ENCODE data around the gene RSPH4A. TPM values are rescaled to one million over a fixed set of nuclear protein-coding genes. Genes with fewer than 3 reads are reported as not detected.
"Not testable (repeated sequence)": the region's sequence is repeated elsewhere in the genome, so short reads cannot be mapped to it uniquely, and the experiment has no call there.

The RSPH4A gene
- total RNA-seq, 3 donors from 2014 or later (not counting 1 experiment from before 2014, with no cell fraction given) = 0.64 to 1.0 (median 0.95) TPM

DNA sequence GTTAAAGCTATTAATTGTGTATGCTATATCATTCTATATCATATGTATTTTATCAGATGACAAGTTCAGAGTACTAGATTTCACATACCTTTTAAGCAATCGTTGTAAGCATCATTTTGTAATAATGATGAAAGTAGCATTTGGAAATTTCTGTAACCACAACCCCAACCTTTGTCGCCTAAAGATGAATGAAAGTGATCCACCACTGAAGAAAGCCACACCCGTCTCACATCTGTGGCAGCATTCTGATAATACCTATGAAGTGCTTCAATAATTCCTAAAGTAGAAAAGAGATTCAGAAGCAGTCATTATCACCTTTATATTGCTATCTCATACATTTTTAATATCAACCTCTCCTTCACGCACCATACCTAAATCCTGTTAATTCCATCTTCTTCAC is 35.6 kb downstream of the RSPH4A start:
- H3K27me3 Mint-ChIP-seq (ENCODE audit: low read depth in 2 of 2) = no peaks in the 10 kb centered on the region
- peak overlapping the region in 1 of 2 donors; percentile 5 for H3K27ac Mint-ChIP-seq

DNA sequence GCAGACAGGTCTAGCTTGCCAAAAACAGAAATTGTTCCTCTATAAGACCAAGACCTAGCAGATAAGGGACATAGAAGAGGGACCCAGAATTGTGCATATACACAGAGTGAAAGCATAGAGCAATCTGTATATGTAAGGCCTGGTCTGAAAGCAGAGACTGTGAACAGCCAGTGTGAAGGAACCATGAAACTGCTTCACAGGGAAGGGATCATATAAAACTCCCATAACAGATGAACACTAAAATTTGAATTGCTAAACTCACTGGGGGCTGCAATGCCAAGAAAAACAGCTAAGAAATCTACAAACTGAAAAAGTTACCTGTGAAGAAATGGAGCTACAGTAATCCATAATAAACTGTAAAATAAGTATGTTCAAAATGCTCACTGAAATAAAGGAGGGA is 45.3 kb downstream of the RSPH4A start:
- peaks cover 34% of the 10 kb centered on the region in 2 donors for H3K4me1 Mint-ChIP-seq
- H3K27ac Mint-ChIP-seq = no peak overlapping the region

More for the DNA sequence above, 35.6 kb downstream of the RSPH4A start:
- no peaks in the 10 kb centered on the region for H3K9me3 Mint-ChIP-seq
- Histone ChIP-seq H3K4me3 (ENCODE audit: low read length) (no peak overlapping the region), H3K27ac (ENCODE audit: low read length) (no peak overlapping the region), H3K9me3 (ENCODE audit: control insufficient read depth, insufficient read depth, low read length) (no peaks in the 10 kb centered on the region), H3K36me3 (ENCODE audit: control insufficient read depth, insufficient read depth, low read length) (peaks cover 66% of the 10 kb centered on the region), H3K27me3 (ENCODE audit: control insufficient read depth, insufficient read depth, low read length) (no peaks in the 10 kb centered on the region), H3K4me1 (ENCODE audit: control insufficient read depth, insufficient read depth, low read length) (no peaks in the 10 kb centered on the region)
- intact Hi-C loops (cut with micrococcal nuclease) = no loop called here
- peak in 1 of 3 donors; percentile 27 for ATAC-seq
- TF ChIP-seq, protein P1, sequence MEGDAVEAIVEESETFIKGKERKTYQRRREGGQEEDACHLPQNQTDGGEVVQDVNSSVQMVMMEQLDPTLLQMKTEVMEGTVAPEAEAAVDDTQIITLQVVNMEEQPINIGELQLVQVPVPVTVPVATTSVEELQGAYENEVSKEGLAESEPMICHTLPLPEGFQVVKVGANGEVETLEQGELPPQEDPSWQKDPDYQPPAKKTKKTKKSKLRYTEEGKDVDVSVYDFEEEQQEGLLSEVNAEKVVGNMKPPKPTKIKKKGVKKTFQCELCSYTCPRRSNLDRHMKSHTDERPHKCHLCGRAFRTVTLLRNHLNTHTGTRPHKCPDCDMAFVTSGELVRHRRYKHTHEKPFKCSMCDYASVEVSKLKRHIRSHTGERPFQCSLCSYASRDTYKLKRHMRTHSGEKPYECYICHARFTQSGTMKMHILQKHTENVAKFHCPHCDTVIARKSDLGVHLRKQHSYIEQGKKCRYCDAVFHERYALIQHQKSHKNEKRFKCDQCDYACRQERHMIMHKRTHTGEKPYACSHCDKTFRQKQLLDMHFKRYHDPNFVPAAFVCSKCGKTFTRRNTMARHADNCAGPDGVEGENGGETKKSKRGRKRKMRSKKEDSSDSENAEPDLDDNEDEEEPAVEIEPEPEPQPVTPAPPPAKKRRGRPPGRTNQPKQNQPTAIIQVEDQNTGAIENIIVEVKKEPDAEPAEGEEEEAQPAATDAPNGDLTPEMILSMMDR (IDR thresholded peaks at IDR 0.05) = no peak
- H3K36me3 Mint-ChIP-seq = peaks cover 18% of the 10 kb centered on the region
- DNase-seq = no peak
- peaks cover 11 to 17% of the 10 kb centered on the region in 2 donors for H3K4me1 Mint-ChIP-seq
- WGBS (ENCODE audit: insufficient coverage) = 73% methylated on average over 3 of the region's 4 CpGs
- H3K4me3 Mint-ChIP-seq = no peak overlapping the region

DNA sequence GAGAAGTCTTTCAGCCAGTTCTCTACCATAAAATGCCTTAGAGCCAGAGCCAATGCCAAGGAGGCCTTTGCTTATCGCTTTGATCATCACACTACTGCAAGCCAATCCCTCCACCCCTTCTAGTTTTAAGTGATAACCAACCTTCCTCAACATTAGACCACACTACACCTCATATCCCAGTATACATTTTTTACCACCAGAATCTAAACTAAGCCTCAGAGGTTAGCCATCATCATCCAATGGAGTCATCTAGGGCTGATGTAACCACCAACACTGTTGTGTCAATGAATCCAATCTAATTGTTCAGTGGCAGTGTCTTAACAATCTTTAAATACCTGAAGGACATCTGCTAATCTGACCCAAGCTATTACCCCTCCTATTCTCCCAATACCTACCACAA is 45.9 kb downstream of the RSPH4A start:
- H3K4me1 Mint-ChIP-seq = peaks cover 39% of the 10 kb centered on the region in 2 donors
- peaks cover 3% of the 10 kb centered on the region for H3K4me1 ChIP-seq (ENCODE audit: control insufficient read depth, insufficient read depth, low read length)
- no peaks in the 10 kb centered on the region for H3K9me3 Mint-ChIP-seq
- H3K4me3 ChIP-seq (ENCODE audit: low read length) = no peak overlapping the region
- no peaks in the 10 kb centered on the region for H3K27me3 ChIP-seq (ENCODE audit: control insufficient read depth, insufficient read depth, low read length)
- no peak overlapping the region for H3K4me3 Mint-ChIP-seq
- 100% methylated on average over 1 of the region's 1 CpG for WGBS (ENCODE audit: insufficient coverage)
- no peaks in the 10 kb centered on the region for H3K36me3 Mint-ChIP-seq
- no peaks in the 10 kb centered on the region for H3K9me3 ChIP-seq (ENCODE audit: control insufficient read depth, insufficient read depth, low read length)
- TF ChIP-seq, protein P1 (IDR thresholded peaks at IDR 0.05) = no peak
- H3K36me3 ChIP-seq (ENCODE audit: control insufficient read depth, insufficient read depth, low read length) = peaks cover 17% of the 10 kb centered on the region
- peak overlapping the region; percentile 6 to 69 for H3K27ac Mint-ChIP-seq
- DNase-seq (no peak), ATAC-seq (no peak)
- no peaks in the 10 kb centered on the region for H3K27me3 Mint-ChIP-seq (ENCODE audit: low read depth in 2 of 2)
- intact Hi-C loops (cut with micrococcal nuclease) = no loop called here
- H3K27ac ChIP-seq (ENCODE audit: low read length) = no peak overlapping the region

More for the DNA sequence above, 45.3 kb downstream of the RSPH4A start:
- Mint-ChIP-seq H3K4me3 (no peak overlapping the region), H3K27me3 (ENCODE audit: low read depth in 2 of 2) (no peaks in the 10 kb centered on the region), H3K36me3 (no peaks in the 10 kb centered on the region), H3K9me3 (no peaks in the 10 kb centered on the region)
- Histone ChIP-seq H3K27ac (ENCODE audit: low read length) (no peak overlapping the region), H3K4me3 (ENCODE audit: low read length) (no peak overlapping the region), H3K36me3 (ENCODE audit: control insufficient read depth, insufficient read depth, low read length) (peaks cover 23% of the 10 kb centered on the region), H3K27me3 (ENCODE audit: control insufficient read depth, insufficient read depth, low read length) (no peaks in the 10 kb centered on the region), H3K9me3 (ENCODE audit: control insufficient read depth, insufficient read depth, low read length) (no peaks in the 10 kb centered on the region), H3K4me1 (ENCODE audit: control insufficient read depth, insufficient read depth, low read length) (peaks cover 3% of the 10 kb centered on the region)
- intact Hi-C loops (cut with micrococcal nuclease) = no loop called here
- DNase-seq (no peak), ATAC-seq (no peak)
- TF ChIP-seq, protein P1 (IDR thresholded peaks at IDR 0.05) = no peak

DNA sequence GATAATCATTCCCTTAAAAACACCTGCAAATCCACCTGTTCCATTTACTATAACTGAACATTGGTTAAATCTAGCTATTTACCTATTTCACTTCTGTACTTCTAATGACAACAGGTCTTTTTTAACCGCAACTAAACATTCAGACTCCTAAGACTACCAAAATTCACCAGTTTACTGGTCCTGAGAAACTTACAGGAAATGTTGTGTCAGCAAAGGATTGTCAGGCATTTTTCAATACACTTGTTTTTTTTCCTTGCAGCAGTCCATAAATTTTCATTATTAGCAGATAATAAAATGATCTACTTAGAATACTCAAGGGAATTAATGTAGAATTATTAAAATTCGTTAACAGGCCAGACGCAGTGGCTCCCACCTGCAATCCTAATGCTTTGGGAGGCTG is 47.0 kb downstream of the RSPH4A start:
- peaks cover 10% of the 10 kb centered on the region for H3K4me1 ChIP-seq (ENCODE audit: control insufficient read depth, insufficient read depth, low read length)
- ATAC-seq (no peak), DNase-seq (no peak)
- H3K4me3 Mint-ChIP-seq = no peak overlapping the region
- H3K27ac Mint-ChIP-seq = peak overlapping the region; percentile 6 to 69
- H3K9me3 ChIP-seq (ENCODE audit: control insufficient read depth, insufficient read depth, low read length) = no peaks in the 10 kb centered on the region
- H3K4me1 Mint-ChIP-seq = peaks cover 49 to 50% of the 10 kb centered on the region in 2 donors
- H3K27ac ChIP-seq (ENCODE audit: low read length) = no peak overlapping the region
- WGBS (ENCODE audit: insufficient coverage) = 100% methylated on average over 3 of the region's 3 CpGs
- peaks cover 10% of the 10 kb centered on the region for H3K36me3 ChIP-seq (ENCODE audit: control insufficient read depth, insufficient read depth, low read length)
- H3K9me3 Mint-ChIP-seq = no peaks in the 10 kb centered on the region
- intact Hi-C loops (cut with micrococcal nuclease) = no loop called here
- TF ChIP-seq, protein P1 (IDR thresholded peaks at IDR 0.05) = no peak
- no peaks in the 10 kb centered on the region for H3K27me3 ChIP-seq (ENCODE audit: control insufficient read depth, insufficient read depth, low read length)
- no peaks in the 10 kb centered on the region for H3K36me3 Mint-ChIP-seq
- no peaks in the 10 kb centered on the region for H3K27me3 Mint-ChIP-seq (ENCODE audit: low read depth in 2 of 2)
- no peak overlapping the region for H3K4me3 ChIP-seq (ENCODE audit: low read length)

DNA sequence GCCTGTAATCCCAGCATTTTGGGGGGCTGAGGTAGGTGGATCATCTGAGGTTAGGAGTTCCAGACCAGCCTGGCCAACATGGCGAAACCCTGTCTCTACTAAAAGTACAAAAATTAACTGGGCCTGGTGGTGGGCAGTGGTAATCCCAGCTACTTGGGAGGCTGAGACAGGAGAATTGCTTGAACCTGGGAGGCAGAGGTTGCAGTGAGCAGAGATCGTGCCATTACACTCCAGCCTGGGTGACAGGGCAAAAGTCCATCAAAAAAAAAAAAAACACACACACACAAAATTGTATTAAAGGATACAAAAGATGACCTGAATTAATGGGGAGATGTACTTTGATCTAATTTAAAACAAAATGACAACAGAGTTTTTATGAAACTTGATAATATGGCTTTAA is 47.9 kb downstream of the RSPH4A start:
- DNase-seq; H3K4me3 Mint-ChIP-seq; H3K4me3 ChIP-seq (ENCODE audit: low read length); H3K9me3 Mint-ChIP-seq; H3K27ac ChIP-seq (ENCODE audit: low read length); H3K9me3 ChIP-seq (ENCODE audit: control insufficient read depth, insufficient read depth, low read length); intact Hi-C loops (cut with micrococcal nuclease); H3K36me3 ChIP-seq (ENCODE audit: control insufficient read depth, insufficient read depth, low read length); ATAC-seq; H3K27me3 Mint-ChIP-seq (ENCODE audit: low read depth in 2 of 2); H3K36me3 Mint-ChIP-seq; H3K27me3 ChIP-seq (ENCODE audit: control insufficient read depth, insufficient read depth, low read length); H3K27ac Mint-ChIP-seq: not testable (repeated sequence)
- peaks cover 11% of the 10 kb centered on the region for H3K4me1 ChIP-seq (ENCODE audit: control insufficient read depth, insufficient read depth, low read length)
- WGBS (ENCODE audit: insufficient coverage) = no CpG with 5 or more reads among the region's 2 CpGs
- H3K4me1 Mint-ChIP-seq = peaks cover 50 to 51% of the 10 kb centered on the region in 2 donors

Data from natural killer cell (primary cell).